Loucy (cell line): ENCODE results near the gene ZNF436.
"Not testable (repeated sequence)": the region's sequence is repeated elsewhere in the genome, so short reads cannot be mapped to it uniquely, and the experiment has no call there.

ENCODE experiments used
- H2AFZ ChIP-seq: fragments of 200-600 bp; sonication (generic); 2 replicates; pipeline ENCODE4 v1.6.0; 2016; ENCODE audit warnings: antibody characterized with exemption, mild to moderate bottlenecking, low read length, moderate library complexity
- H3F3A ChIP-seq: fragments of 200-600 bp; 2 replicates; pipeline ENCODE4 v1.6.0; 2016; ENCODE audit warnings: antibody characterized with exemption, low read depth, mild to moderate bottlenecking
- H3K27me3 ChIP-seq: fragments of 200-600 bp; sonication (generic); 2 replicates; pipeline ENCODE4 v1.6.1; 2014; ENCODE audit warnings: low read length, mild to moderate bottlenecking; ENCODE audit not compliant: insufficient read depth, poor library complexity, severe bottlenecking
- H3K36me3 ChIP-seq: fragments of 200-600 bp; sonication (generic); 2 replicates; pipeline ENCODE4 v1.6.1; 2016; ENCODE audit warnings: low read length; ENCODE audit not compliant: insufficient read depth
- H3K4me1 ChIP-seq: fragments of 200-600 bp; sonication (generic); 2 replicates; pipeline ENCODE4 v1.5.1; 2014; ENCODE audit warnings: low read length, mild to moderate bottlenecking; ENCODE audit not compliant: insufficient read depth, poor library complexity, severe bottlenecking
- H3K4me2 ChIP-seq: fragments of 200-600 bp; sonication (generic); 2 replicates; pipeline ENCODE4 v1.6.0; 2014; ENCODE audit warnings: antibody characterized with exemption, low read length, low read depth, mild to moderate bottlenecking; ENCODE audit not compliant: poor library complexity, severe bottlenecking
- H3K4me3 ChIP-seq: fragments of 200-600 bp; sonication (generic); 2 replicates; pipeline ENCODE4 v1.5.1; 2014; ENCODE audit warnings: low read length, mild to moderate bottlenecking, mixed read lengths; ENCODE audit not compliant: poor library complexity, severe bottlenecking
- H3K79me2 ChIP-seq: fragments of 200-600 bp; sonication (generic); 2 replicates; pipeline ENCODE4 v1.6.1; 2014; ENCODE audit warnings: low read length; ENCODE audit not compliant: insufficient read depth
- H3K9ac ChIP-seq: fragments of 200-600 bp; sonication (generic); 2 replicates; pipeline ENCODE4 v1.6.0; 2014; ENCODE audit warnings: mild to moderate bottlenecking, low read depth, low read length, moderate library complexity; ENCODE audit not compliant: poor library complexity, severe bottlenecking
- H3K9me2 ChIP-seq: fragments of 200-600 bp; sonication (generic); replicated peaks from 2 replicates; pipeline ENCODE4 v1.6.1; 2016; ENCODE audit warnings: low read depth, low read length, mixed read lengths
- H3K9me3 ChIP-seq: fragments of 200-600 bp; sonication (generic); 2 replicates; pipeline ENCODE4 v1.6.1; 2014; ENCODE audit warnings: mild to moderate bottlenecking, antibody characterized with exemption, low read length, low read depth; ENCODE audit not compliant: insufficient read depth
- H4K20me1 ChIP-seq: fragments of 200-600 bp; sonication (generic); 2 replicates; pipeline ENCODE4 v1.6.0; 2014; ENCODE audit warnings: antibody characterized with exemption, low read length, mild to moderate bottlenecking; ENCODE audit not compliant: insufficient read depth, poor library complexity, severe bottlenecking
- EZH2phosphoT487 ChIP-seq: fragments of 200-600 bp; IDR thresholded peaks from 2 replicates; pipeline ENCODE4 v1.6.1; 2018; ENCODE audit warnings: antibody characterized with exemption, mild to moderate bottlenecking, moderate library complexity, borderline replicate concordance
- TF ChIP-seq, protein P1 (sequence below): fragments of 200-600 bp; sonication (generic); conservative IDR thresholded peaks from 2 replicates; pipeline ENCODE4 v1.5.1; 2014; ENCODE audit warnings: mild to moderate bottlenecking, antibody characterized with exemption, low read length

ZNF436 gene

DNA sequence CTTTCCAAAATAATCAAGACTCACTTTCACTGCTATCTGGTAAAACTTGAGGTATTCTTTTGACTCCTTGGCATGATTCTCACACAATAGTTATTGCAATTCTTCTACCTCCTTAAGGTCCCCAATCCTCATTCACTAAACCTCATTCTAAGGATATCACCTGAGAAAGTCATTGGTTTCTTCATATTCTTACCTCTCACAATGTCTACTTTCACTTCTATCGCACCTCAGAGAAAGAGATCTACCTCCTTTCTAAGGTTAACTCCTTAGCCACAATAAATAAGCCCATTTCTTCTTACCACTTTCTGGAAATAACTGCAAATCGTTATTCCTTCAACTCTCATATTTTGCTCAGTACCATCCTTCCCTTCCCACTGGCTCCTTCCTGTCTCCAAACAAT lies 44.2 kb downstream of the ZNF436 start:
- TF ChIP-seq EZH2phosphoT487, result no peak
- TF ChIP-seq, protein P1, sequence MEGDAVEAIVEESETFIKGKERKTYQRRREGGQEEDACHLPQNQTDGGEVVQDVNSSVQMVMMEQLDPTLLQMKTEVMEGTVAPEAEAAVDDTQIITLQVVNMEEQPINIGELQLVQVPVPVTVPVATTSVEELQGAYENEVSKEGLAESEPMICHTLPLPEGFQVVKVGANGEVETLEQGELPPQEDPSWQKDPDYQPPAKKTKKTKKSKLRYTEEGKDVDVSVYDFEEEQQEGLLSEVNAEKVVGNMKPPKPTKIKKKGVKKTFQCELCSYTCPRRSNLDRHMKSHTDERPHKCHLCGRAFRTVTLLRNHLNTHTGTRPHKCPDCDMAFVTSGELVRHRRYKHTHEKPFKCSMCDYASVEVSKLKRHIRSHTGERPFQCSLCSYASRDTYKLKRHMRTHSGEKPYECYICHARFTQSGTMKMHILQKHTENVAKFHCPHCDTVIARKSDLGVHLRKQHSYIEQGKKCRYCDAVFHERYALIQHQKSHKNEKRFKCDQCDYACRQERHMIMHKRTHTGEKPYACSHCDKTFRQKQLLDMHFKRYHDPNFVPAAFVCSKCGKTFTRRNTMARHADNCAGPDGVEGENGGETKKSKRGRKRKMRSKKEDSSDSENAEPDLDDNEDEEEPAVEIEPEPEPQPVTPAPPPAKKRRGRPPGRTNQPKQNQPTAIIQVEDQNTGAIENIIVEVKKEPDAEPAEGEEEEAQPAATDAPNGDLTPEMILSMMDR, result no peak
- no peaks in the 10 kb centered on the region for H3K9me2 ChIP-seq
- H3K4me3 ChIP-seq, result no peak overlapping the region
- H3K4me2 ChIP-seq, result no peak overlapping the region
- H3K9ac ChIP-seq, result no peak overlapping the region
- H3F3A ChIP-seq, result peaks cover 6% of the 10 kb centered on the region; the same call in 1 of the 2 replicates
- peaks cover 99% of the 10 kb centered on the region for H4K20me1 ChIP-seq
- peaks cover 14% of the 10 kb centered on the region for H3K4me1 ChIP-seq
- H2AFZ ChIP-seq, result no peak overlapping the region
- peaks cover 88% of the 10 kb centered on the region for H3K36me3 ChIP-seq
- no peaks in the 10 kb centered on the region for H3K27me3 ChIP-seq
- peaks cover 88% of the 10 kb centered on the region for H3K79me2 ChIP-seq
- no peaks in the 10 kb centered on the region for H3K9me3 ChIP-seq

DNA sequence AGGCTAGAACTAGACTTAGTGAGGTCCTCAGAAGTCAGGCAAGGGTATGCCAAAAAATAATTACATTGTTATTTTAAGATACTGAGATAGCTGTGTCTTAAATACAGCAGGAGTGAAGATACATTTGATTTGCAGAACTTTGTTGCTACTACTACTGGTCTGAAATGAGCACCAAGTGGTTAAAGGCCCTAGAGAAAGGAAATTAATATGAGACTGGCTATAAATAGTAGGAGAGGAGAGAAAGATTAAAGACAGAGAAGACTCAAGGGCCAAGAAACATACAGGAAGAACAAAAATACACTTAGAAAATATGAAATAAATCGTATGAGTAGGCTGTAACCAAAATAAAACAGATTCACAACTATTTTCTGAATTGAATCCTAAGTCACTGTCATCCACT lies 46.9 kb downstream of the ZNF436 start:
- H3K4me1 ChIP-seq, result peaks cover 14% of the 10 kb centered on the region
- no peak overlapping the region for H3K4me2 ChIP-seq
- H3F3A ChIP-seq, result peaks cover 6% of the 10 kb centered on the region; the same call in 1 of the 2 replicates
- no peaks in the 10 kb centered on the region for H3K27me3 ChIP-seq
- no peak overlapping the region for H2AFZ ChIP-seq
- no peaks in the 10 kb centered on the region for H3K9me2 ChIP-seq
- peaks cover 87% of the 10 kb centered on the region for H3K36me3 ChIP-seq
- H3K4me3 ChIP-seq, result no peak overlapping the region
- TF ChIP-seq, protein P1, result no peak
- peaks cover 96% of the 10 kb centered on the region for H4K20me1 ChIP-seq
- H3K9ac ChIP-seq, result no peak overlapping the region
- H3K9me3 ChIP-seq, result no peaks in the 10 kb centered on the region
- H3K79me2 ChIP-seq, result peaks cover 84% of the 10 kb centered on the region

GRCh38 chr1:23310280-23310679 lies 59.4 kb downstream of the ZNF436 start:
- peaks cover 94% of the 10 kb centered on the region for H3K36me3 ChIP-seq
- H3K9me3 ChIP-seq, H3K9ac ChIP-seq, H3F3A ChIP-seq, H2AFZ ChIP-seq, H3K4me1 ChIP-seq, H3K4me3 ChIP-seq, H3K27me3 ChIP-seq, H3K4me2 ChIP-seq, H3K9me2 ChIP-seq: not testable (repeated sequence)
- peaks cover 35% of the 10 kb centered on the region for H3K79me2 ChIP-seq
- peaks cover 70% of the 10 kb centered on the region for H4K20me1 ChIP-seq
